Heart left ventricle (tissue), 13 donors: ENCODE measurements around the gene GM2A.

Experiments
- POLR2A ChIP-seq, 2 donors: fragments of 450-650 bp; IDR thresholded peaks; one replicate each; pipeline ENCODE4 v1.6.1; 2017; ENCODE audit warnings: antibody characterized with exemption in 2 of 2, mild to moderate bottlenecking in 2 of 2, moderate library complexity in 2 of 2
- TF ChIP-seq, protein P1 (sequence below), 12 donors: fragments of 200-600 bp; sonication (generic) in 4 of 12; IDR thresholded peaks; one replicate each; pipeline versions ENCODE4 v1.5.0 to v1.8.0; 2018 to 2022; ENCODE audit warnings: antibody characterized with exemption in 12 of 12, mild to moderate bottlenecking in 5 of 12
- donor health status: ischemic (EF 13 %, LVEDD 7.1; RV severe dilation, severe dysfunction).
- donor health status: DM: no; HTN: yes; CAD: no.
- donor health status: DM: no; HTN: no; CAD: no.
- donor health status: ischemic (EF 25% LVEDD 6.9; RV normal size, moderate dysfunction).
- donor health status: ischemic (EF 25% LVEDD 5.7; RV mildly dilated, moderate dysfunction).
- donor health status: ischemic (EF 35%, LVEDD 5.7; RV mildly dilated, moderate dysfunction).
- donor health status: nonischemic (EF 11% LVEDD 7.7; RV severe dilation, severe dysfunction).
- donor health status: DM: yes; HTN: yes; CAD: no.
- donor health status: PGD.
- donor health status: ischemic (EF 29% LVEDD 5.4; RV normal size, mild dysfunction).
- donor health status: nonischemic (EF 23%, LVEDD 6.1; RV moderate dilation, normal function).

DNA sequence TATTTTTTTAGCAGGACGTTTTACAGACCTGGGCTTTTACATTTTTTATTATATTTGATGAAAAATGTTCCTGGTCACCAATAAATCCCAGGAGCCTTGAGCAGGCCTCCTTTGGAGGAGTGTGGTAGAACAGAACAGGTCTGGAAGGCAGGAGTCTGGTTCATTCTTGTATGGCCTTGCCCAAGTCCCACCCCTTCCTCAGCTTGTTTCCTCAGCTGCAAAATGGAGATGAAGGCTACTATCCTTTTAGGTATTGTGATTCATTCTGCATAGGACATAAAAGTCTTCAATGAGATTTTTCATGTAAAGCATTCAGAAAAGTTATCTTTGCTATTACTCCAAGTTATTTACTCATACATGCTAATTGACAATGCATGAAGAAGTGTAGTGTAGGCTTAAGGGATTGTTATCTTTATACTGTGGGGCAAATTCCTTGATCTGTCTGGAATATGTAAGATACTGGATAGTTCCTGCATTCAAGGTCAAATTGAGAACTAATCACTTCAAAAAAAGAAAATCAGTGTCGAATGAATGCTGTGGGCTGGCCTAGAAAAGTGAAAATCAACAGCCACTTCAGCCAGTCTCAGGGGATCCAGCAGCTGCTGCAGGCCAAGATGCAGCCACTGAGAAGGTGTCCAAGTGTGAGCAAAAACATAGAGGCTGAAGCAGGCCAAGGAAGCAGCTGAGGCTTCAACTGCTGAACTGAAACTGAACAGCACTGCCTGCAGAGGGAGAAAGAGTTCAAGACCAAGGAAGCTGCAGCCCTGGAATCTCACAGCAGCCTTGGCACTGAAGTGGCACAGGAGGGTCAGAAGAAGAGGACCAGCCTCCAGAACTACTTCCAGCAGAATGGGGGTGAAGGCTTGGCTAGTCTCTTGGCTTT, 66.1 kb downstream of the GM2A start:
- TF ChIP-seq, protein P1, sequence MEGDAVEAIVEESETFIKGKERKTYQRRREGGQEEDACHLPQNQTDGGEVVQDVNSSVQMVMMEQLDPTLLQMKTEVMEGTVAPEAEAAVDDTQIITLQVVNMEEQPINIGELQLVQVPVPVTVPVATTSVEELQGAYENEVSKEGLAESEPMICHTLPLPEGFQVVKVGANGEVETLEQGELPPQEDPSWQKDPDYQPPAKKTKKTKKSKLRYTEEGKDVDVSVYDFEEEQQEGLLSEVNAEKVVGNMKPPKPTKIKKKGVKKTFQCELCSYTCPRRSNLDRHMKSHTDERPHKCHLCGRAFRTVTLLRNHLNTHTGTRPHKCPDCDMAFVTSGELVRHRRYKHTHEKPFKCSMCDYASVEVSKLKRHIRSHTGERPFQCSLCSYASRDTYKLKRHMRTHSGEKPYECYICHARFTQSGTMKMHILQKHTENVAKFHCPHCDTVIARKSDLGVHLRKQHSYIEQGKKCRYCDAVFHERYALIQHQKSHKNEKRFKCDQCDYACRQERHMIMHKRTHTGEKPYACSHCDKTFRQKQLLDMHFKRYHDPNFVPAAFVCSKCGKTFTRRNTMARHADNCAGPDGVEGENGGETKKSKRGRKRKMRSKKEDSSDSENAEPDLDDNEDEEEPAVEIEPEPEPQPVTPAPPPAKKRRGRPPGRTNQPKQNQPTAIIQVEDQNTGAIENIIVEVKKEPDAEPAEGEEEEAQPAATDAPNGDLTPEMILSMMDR (IDR thresholded peaks at IDR 0.05) = peak in 6 of 12 donors; percentile 6 to 56 (median 25)
- TF ChIP-seq POLR2A (IDR thresholded peaks at IDR 0.05) = no peak
